ENCODE measurements around the gene GMDS.
A peak's percentile ranks its signal among the peaks of the same experiment; 100 is the strongest.

- TF ChIP-seq CTCF (IDR thresholded peaks at IDR 0.05) (peak; percentile 35 to 73 (median 60)), POLR2A (IDR thresholded peaks at IDR 0.05) (no peak)
Measured at GRCh38 chr6:2103765-2104523, 141.5 kb downstream of the GMDS start.

Data from heart left ventricle (tissue), 13 donors.